Keratinocyte (primary cell): Measurements from ENCODE around the gene PPP1R1C. TPM values are rescaled to one million over a fixed set of nuclear protein-coding genes. Genes with fewer than 3 reads are reported as not detected.
"Not testable (repeated sequence)": the region's sequence is repeated elsewhere in the genome, so short reads cannot be mapped to it uniquely, and the experiment has no call there.

Source experiments
- DNase-seq: peaks from one replicate; pipeline ENCODE4 v3.0.0-alpha.2; 2011; ENCODE audit warnings: low read depth, missing footprints, low spot score
- FAIRE-seq: peaks from 2 replicates; lab custom pipeline; 2011; peaks lifted over from hg19 to GRCh38; lab: Jason Lieb, UNC
- H2AFZ ChIP-seq: 2 replicates; pipeline ENCODE4 v1.6.0; 2012; ENCODE audit warnings: low read length, control low read depth, inconsistent platforms; ENCODE audit not compliant: control insufficient read depth
- H3K27ac ChIP-seq: 2 replicates; pipeline ENCODE4 v1.5.1; 2011; ENCODE audit warnings: low read length; ENCODE audit not compliant: control insufficient read depth, insufficient read depth
- H3K27me3 ChIP-seq: 3 replicates; pipeline ENCODE4 v1.6.0; 2011; ENCODE audit warnings: low read length; ENCODE audit not compliant: control insufficient read depth, insufficient read depth; ENCODE audit errors: extremely low read depth
- H3K36me3 ChIP-seq, 2 experiments: 2 replicates in 1 of 2; 3 replicates in 1 of 2; pipeline ENCODE4 v1.5.1; 2011; ENCODE audit warnings: low read length in 2 of 2, mild to moderate bottlenecking in 1 of 2; ENCODE audit not compliant: control insufficient read depth in 2 of 2, insufficient read depth in 2 of 2; ENCODE audit errors: extremely low read depth in 1 of 2
- H3K4me1 ChIP-seq: 3 replicates; pipeline ENCODE4 v1.5.1; 2011; ENCODE audit warnings: low read length; ENCODE audit not compliant: control insufficient read depth, insufficient read depth; ENCODE audit errors: extremely low read depth
- H3K4me2 ChIP-seq: 3 replicates; pipeline ENCODE4 v1.6.0; 2011; ENCODE audit warnings: low read depth, low read length; ENCODE audit not compliant: control insufficient read depth, insufficient read depth; ENCODE audit errors: extremely low read depth
- H3K4me3 ChIP-seq, 3 experiments: fragments of 200-600 bp in 1 of 3; sonication (generic) in 1 of 3; 2 replicates in 2 of 3; 3 replicates in 1 of 3; pipeline ENCODE4 v1.5.1; 2011 to 2016; ENCODE audit warnings: low read length in 3 of 3, mild to moderate bottlenecking in 3 of 3, control low read depth in 2 of 3, inconsistent platforms in 1 of 3, low read depth in 1 of 3, mixed read lengths in 1 of 3, mixed run types in 1 of 3, moderate library complexity in 1 of 3; ENCODE audit not compliant: control insufficient read depth in 2 of 3, insufficient read depth in 2 of 3; ENCODE audit errors: extremely low read depth in 1 of 3
- H3K79me2 ChIP-seq: 2 replicates; pipeline ENCODE4 v1.6.0; 2012; ENCODE audit warnings: low read length; ENCODE audit not compliant: control insufficient read depth, insufficient read depth
- H3K9ac ChIP-seq: 3 replicates; pipeline ENCODE4 v1.6.0; 2011; ENCODE audit warnings: low read length; ENCODE audit not compliant: control insufficient read depth, insufficient read depth; ENCODE audit errors: extremely low read depth
- H3K9me1 ChIP-seq: 3 replicates; pipeline ENCODE4 v1.6.0; 2011; ENCODE audit warnings: low read length; ENCODE audit not compliant: control insufficient read depth, insufficient read depth; ENCODE audit errors: extremely low read depth
- H3K9me3 ChIP-seq: 2 replicates; pipeline ENCODE4 v1.5.1; 2012; ENCODE audit warnings: low read depth, low read length; ENCODE audit not compliant: control insufficient read depth
- H4K20me1 ChIP-seq: 3 replicates; pipeline ENCODE4 v1.6.0; 2011; ENCODE audit warnings: low read length; ENCODE audit not compliant: control insufficient read depth, insufficient read depth; ENCODE audit errors: extremely low read depth
- EZH2 ChIP-seq: IDR thresholded peaks from one replicate; pipeline ENCODE4 v1.6.1; 2012; ENCODE audit warnings: inconsistent platforms, mild to moderate bottlenecking, low read length, moderate library complexity
- dilution Hi-C: fragments of 300-500 bp; cut with MboI; formaldehyde crosslinking; loops from one replicate; pipeline ENCODE4 v1.7.0; 2020; ENCODE audit warnings: low sequenced_read_pairs; ENCODE audit not compliant: extremely low pct_ligation_motif_present
- polyA plus RNA-seq, 5 experiments: library from polyadenylated mRNA; depleted of rRNA in 3 of 5; stranded (reverse) in 3 of 5; stranded (forward) in 1 of 5; unstranded in 1 of 5; fragments of >200 nt; gene quantifications; 1 replicate in 1 of 5; 2 replicates in 3 of 5; 3 replicates in 1 of 5; pipeline versions ENCODE4 v1.2.1 to v1.2.3, GENCODE V29; 2011 to 2012; ENCODE audit warnings: missing spikeins in 2 of 5, low read depth in 1 of 5, low replicate concordance in 1 of 5
- TF ChIP-seq, protein P1 (sequence below), 3 experiments: IDR thresholded peaks in 1 of 3; conservative IDR thresholded peaks in 1 of 3; optimal IDR thresholded peaks in 1 of 3; 2 replicates in 2 of 3; 3 replicates in 1 of 3; pipeline versions ENCODE3 to v1.5.1; 2011; ENCODE audit warnings: low read length in 3 of 3, mild to moderate bottlenecking in 3 of 3, moderate library complexity in 2 of 3, control low read depth in 1 of 3, inconsistent platforms in 1 of 3; ENCODE audit not compliant: insufficient read depth in 2 of 3; ENCODE audit errors: extremely low read depth in 1 of 3

PPP1R1C gene
- polyA plus RNA-seq, 1 donor (not counting 4 experiments of a cell fraction or from before 2014, with no cell fraction given) = 4.3 TPM

DNA sequence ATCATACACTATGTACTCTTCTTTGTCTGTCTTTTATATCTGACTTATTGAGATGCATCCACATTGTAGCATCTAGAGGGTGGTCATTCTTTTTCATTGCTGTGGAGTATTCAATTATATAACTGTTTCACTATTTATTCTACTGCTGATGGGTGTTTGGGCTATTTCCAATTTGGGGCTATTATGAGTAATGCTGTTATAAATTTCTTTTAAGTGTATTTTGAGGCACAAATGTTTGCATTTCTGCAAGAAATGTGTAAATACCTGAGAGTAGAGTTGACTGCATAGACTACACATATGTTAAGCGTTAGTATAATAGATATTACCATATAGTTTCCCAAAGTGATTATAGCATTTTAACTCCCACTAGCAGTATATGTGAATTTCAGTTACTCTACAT, 26.9 kb upstream of the PPP1R1C start:
- Histone ChIP-seq H3K27me3 (no peaks in the 10 kb centered on the region), H4K20me1 (no peaks in the 10 kb centered on the region), H2AFZ (no peak overlapping the region), H3K4me1 (peaks cover 18% of the 10 kb centered on the region), H3K79me2 (no peaks in the 10 kb centered on the region), H3K9ac (no peak overlapping the region), H3K9me3 (no peaks in the 10 kb centered on the region), H3K36me3 (no peaks in the 10 kb centered on the region), H3K27ac (no peak overlapping the region), H3K4me3 (no peak overlapping the region), H3K4me2 (no peak overlapping the region), H3K9me1 (no peaks in the 10 kb centered on the region)
- TF ChIP-seq, protein P1, sequence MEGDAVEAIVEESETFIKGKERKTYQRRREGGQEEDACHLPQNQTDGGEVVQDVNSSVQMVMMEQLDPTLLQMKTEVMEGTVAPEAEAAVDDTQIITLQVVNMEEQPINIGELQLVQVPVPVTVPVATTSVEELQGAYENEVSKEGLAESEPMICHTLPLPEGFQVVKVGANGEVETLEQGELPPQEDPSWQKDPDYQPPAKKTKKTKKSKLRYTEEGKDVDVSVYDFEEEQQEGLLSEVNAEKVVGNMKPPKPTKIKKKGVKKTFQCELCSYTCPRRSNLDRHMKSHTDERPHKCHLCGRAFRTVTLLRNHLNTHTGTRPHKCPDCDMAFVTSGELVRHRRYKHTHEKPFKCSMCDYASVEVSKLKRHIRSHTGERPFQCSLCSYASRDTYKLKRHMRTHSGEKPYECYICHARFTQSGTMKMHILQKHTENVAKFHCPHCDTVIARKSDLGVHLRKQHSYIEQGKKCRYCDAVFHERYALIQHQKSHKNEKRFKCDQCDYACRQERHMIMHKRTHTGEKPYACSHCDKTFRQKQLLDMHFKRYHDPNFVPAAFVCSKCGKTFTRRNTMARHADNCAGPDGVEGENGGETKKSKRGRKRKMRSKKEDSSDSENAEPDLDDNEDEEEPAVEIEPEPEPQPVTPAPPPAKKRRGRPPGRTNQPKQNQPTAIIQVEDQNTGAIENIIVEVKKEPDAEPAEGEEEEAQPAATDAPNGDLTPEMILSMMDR (optimal IDR thresholded peaks at IDR 0.05 in 1 of 3, IDR thresholded peaks at IDR 0.05 in 1 of 3, conservative IDR thresholded peaks at IDR 0.05 in 1 of 3; ENCODE audit: extremely low read depth in 1 of 3, insufficient read depth in 2 of 3, low read length in 3 of 3) = no peak
- TF ChIP-seq EZH2 = no peak
- dilution Hi-C loops = no loop called here
- DNase-seq = no peak
- FAIRE-seq = no peak

DNA sequence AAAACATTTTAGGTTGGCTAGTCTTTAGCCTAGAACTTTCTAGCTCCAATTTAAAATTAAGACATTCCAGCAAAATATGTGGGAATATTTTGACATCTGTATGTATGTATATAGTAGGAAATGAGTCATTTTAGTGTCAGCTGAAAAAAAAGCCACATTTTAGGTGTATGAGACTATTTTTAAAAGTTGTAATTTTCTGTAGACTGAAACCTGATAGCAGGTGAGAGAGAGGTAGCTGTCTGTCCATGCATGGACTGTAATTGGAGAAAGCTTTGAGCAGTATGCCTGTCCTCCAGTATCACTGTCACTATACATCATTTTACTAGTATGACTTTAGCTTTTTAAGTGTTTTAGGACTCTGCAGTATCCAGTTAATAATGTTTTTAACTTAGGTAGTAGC, 26.1 kb upstream of the PPP1R1C start:
- DNase-seq (no peak), FAIRE-seq (no peak)
- dilution Hi-C loops = no loop called here

DNA sequence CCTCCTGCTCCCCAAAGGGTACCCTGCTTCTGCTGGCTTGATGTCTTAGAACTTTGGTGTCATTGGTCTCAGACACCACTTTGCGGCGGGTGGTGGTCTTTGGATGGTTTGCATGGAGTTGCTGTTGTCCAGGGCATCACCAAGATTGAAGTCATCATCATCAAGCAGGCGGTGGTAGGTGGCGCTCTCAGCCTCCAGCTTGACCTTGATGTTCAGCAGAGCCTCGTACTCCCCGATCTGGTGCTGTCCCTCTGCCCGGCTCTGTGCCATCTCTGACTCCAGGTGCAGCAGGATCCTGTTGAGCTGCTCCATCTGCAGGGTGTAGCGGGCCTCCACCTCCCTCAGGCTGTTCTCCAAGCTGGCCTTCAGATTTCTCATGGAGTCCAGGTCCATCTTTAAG, 24.5 kb upstream of the PPP1R1C start:
- H2AFZ ChIP-seq, H3K4me3 ChIP-seq, H3K9ac ChIP-seq, H3K4me1 ChIP-seq, H3K9me1 ChIP-seq, H3K27me3 ChIP-seq, H3K79me2 ChIP-seq, H3K36me3 ChIP-seq, FAIRE-seq, DNase-seq, H3K4me2 ChIP-seq, dilution Hi-C loops, H3K27ac ChIP-seq, H3K9me3 ChIP-seq, H4K20me1 ChIP-seq: not testable (repeated sequence)

More for the DNA sequence above, 26.1 kb upstream of the PPP1R1C start:
- Histone ChIP-seq H3K36me3 (no peaks in the 10 kb centered on the region), H4K20me1 (no peaks in the 10 kb centered on the region), H3K9me1 (no peaks in the 10 kb centered on the region), H3K9me3 (no peaks in the 10 kb centered on the region), H3K4me3 (no peak overlapping the region), H3K79me2 (no peaks in the 10 kb centered on the region), H3K27me3 (no peaks in the 10 kb centered on the region), H3K4me2 (no peak overlapping the region), H3K4me1 (peaks cover 16% of the 10 kb centered on the region), H3K9ac (no peak overlapping the region), H3K27ac (no peak overlapping the region), H2AFZ (no peak overlapping the region)
- TF ChIP-seq, protein P1 (optimal IDR thresholded peaks at IDR 0.05 in 1 of 3, IDR thresholded peaks at IDR 0.05 in 1 of 3, conservative IDR thresholded peaks at IDR 0.05 in 1 of 3; ENCODE audit: extremely low read depth in 1 of 3, insufficient read depth in 2 of 3, low read length in 3 of 3) = no peak
- TF ChIP-seq EZH2 = no peak
